Measurements from ENCODE around the gene SNAPC4.

DNA sequence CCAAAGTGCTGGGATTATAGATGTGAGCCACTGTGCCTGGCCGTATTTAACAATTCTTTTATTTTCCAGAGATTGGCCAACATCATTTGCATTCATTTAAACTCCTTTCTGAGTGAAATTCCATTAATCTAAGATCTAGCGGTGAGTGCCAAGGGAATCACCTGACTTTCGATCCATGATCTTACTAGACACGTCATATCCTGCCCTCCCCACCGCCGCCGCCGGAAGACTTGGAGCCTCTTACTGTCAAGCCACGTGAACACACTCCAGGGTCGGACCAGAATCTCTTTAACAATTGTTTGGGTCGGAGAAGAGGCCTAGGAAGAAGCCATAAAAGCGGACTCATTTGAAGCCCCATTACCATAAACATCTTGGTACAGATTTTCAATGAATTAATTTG is 26.8 kb upstream of the SNAPC4 start:
- TF ChIP-seq, protein P1, sequence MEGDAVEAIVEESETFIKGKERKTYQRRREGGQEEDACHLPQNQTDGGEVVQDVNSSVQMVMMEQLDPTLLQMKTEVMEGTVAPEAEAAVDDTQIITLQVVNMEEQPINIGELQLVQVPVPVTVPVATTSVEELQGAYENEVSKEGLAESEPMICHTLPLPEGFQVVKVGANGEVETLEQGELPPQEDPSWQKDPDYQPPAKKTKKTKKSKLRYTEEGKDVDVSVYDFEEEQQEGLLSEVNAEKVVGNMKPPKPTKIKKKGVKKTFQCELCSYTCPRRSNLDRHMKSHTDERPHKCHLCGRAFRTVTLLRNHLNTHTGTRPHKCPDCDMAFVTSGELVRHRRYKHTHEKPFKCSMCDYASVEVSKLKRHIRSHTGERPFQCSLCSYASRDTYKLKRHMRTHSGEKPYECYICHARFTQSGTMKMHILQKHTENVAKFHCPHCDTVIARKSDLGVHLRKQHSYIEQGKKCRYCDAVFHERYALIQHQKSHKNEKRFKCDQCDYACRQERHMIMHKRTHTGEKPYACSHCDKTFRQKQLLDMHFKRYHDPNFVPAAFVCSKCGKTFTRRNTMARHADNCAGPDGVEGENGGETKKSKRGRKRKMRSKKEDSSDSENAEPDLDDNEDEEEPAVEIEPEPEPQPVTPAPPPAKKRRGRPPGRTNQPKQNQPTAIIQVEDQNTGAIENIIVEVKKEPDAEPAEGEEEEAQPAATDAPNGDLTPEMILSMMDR (IDR thresholded peaks at IDR 0.05; ENCODE audit: insufficient read depth, low read length, poor library complexity, severe bottlenecking): no peak
- no peak for TF ChIP-seq EZH2phosphoT487 (conservative IDR thresholded peaks at IDR 0.05; ENCODE audit: low read length)
